GM08714 (cell line): Measurements from ENCODE around the gene IRF8.

Experiments
- H3K4me3 ChIP-seq: fragments of 200-500 bp; sonication (Bioruptor generic); 2 replicates; pipeline ENCODE4 v1.5.1; 2014; ENCODE audit warnings: mild to moderate bottlenecking, low read length, inconsistent platforms
- ZNF274 ChIP-seq: IDR thresholded peaks from 2 replicates; pipeline ENCODE4 v1.6.1; 2012; ENCODE audit warnings: mild to moderate bottlenecking, low read depth, low read length

IRF8 gene

DNA sequence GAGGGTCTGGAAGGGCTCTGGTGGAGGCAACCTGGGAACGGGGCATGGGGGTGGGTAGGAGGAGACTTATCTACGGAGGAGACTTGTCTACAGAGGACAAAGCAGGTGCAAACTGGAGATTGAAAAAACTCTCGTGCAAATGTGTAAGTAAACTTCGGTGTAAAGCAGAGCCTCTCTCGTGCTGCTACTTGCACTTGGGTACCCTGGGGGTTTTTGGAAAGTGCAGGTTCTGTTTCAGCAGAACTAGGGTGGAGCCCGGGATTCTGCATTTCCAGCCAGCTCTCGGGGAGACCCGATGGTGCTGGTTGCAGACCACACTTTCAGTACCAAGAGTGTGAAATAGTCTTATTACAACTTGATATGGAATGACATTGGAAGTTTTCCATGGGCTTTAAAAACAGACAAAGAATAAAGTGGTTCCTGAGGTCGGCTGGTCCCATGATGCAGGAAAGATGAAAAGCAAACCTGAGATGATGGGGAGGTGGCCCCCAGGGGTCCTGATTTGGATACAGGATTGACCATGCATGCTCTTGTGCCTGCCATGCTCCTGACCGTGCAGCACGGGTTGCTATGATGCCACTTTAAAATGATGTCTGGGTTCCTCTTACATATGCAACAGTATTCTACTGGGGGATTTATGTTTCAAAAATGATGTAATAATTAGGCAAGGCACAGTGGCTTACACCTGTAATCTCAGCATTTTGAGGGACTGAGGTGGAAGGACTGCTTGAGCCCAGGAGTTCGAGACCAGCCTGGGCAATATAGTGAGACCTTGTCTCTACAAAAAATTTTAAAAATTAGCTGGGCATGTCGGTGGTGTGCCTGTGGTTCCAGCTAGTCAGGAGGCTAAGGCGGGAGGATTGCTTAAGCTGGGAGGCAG is 69.3 kb downstream of the IRF8 start:
- no peak overlapping the region for H3K4me3 ChIP-seq
- TF ChIP-seq ZNF274, result no peak

DNA sequence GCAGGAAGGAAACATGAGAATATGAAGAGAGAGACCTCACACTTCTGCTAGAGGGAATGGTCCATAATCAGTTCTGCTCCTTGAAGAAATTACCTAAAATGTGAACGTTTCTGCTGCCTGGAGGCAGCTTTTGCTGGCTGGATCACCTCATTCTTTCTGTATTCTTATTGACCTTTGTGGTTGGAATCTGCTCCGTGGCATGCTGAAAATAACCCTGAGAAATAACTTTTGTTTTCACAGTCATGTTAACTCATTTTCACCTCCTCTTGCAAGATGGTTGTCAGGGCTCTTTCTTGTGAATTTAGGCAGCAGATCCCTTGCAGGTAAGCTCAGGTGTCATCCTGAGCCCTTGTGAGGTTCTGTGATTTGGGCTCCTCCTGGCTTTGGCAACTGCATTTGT is 70.2 kb downstream of the IRF8 start:
- H3K4me3 ChIP-seq, result peak overlapping the region; percentile 43; the same call in 1 of the 2 replicates
- no peak for TF ChIP-seq ZNF274

DNA sequence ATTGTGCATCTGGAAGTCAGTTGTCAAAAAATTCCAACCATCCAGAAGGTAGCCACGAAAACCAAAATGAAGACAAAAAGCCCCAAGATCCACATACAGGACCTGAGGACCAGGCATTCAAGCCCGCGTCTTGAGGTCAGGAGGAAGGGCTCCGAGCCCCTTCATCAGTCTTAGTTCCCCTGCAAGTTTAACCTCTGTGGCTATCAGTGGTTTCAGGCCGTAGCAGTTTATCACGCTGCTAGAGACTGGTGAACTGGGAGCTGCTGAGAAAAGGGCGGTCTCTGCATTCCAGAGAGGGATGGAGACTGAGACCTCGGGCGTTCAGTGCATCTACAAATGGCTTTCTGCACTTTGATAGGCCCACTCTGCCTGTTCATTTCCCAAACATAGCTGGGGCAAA is 70.6 kb downstream of the IRF8 start:
- no peak for TF ChIP-seq ZNF274
- H3K4me3 ChIP-seq, result peak overlapping the region; percentile 43; the same call in 1 of the 2 replicates

DNA sequence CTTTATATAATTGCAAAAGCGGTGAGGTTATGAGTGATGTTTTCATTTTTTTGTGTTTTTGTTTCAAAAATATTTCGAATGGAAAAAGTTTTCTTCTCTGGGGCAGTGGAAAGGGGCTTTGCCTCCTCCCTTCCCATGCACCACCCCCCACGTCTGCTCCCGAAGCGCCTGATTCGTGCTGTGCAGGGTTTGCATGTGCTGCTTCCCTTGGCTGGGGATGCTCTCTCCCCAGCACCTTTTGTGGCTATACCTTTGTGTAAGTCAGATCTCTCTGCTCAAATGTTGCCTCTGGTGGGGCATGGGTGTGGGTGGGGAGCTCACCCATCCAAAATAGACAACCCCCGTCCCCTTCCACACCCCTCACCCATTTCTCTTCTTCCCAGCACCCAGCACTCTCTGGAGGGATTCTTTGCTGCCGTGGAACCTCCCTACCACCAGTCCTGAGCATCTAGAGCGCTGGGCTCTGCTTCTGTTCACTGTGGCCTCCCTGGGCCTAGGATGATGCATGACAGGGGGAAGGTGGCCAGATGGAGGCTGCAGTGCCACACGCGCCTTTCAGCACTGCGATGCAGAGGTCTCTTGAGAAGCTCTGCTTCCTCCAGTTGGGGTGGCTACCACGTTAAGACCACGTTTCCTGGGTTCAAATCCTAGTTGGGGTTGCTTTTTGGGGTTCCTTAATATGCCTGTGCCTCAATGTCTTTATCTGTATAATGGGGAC is 71.2 kb downstream of the IRF8 start:
- TF ChIP-seq ZNF274, result no peak
- H3K4me3 ChIP-seq, result no peak overlapping the region

DNA sequence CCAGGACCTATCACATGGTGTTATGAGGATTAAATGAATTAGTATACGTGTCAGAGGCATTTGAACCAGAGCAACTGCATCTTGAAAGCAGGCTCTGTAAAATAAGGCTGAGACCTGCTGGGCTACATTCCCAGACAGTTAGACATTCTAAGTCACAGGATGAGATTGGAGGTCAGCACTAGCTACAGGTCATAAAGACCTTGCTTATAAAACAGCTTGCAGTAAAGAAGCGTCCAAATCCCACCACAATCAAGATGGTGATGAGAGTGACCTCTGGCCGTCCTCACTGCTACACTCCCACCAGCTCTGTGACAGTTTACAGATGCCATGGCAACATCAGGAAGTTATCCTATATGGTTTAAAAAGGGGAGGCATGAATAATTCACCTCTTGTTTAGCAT is 71.8 kb downstream of the IRF8 start:
- TF ChIP-seq ZNF274, result no peak
- no peak overlapping the region for H3K4me3 ChIP-seq
